H9 (cell line): ENCODE measurements around the gene ZNG1F. TPM values are rescaled to one million over a fixed set of nuclear protein-coding genes. Genes with fewer than 3 reads are reported as not detected.

Experiments used
- microRNA-seq: library from miRNA; unstranded; fragments of <30 nt; microRNA quantifications from one replicate; pipeline ENCODE4, GENCODE V29; 2020; ENCODE audit warnings: borderline microRNAs expressed
- total RNA-seq: library from RNA; stranded (reverse); gene quantifications from 2 replicates; pipeline ENCODE4 v1.2.1, GENCODE V29; 2021

Gene ZNG1F
- total RNA-seq, 1 experiment from 2014 or later: 13.4 TPM

Small RNAs within 50 kb of the gene (microRNA-seq; reads per million reads assigned to microRNA genes)
- not detected for gene MIR4477A

Other genes with a start within 250 kb of the ZNG1F start
- 0.13 TPM in 1 of 2 replicates, not detected in the other for gene FOXD4L6, start 60.6 kb downstream of the ZNG1F start, total RNA-seq